ENCODE results near the gene UBC.
"Not testable (repeated sequence)": the region's sequence is repeated elsewhere in the genome, so short reads cannot be mapped to it uniquely, and the experiment has no call there.

The UBC gene

GRCh38 chr12:124898923-124899294 is 15.5 kb downstream of the UBC start:
- Histone ChIP-seq H3K4me3 (ENCODE audit: low read depth, low read length) (peak overlapping the region; percentile 57), H2AFZ (ENCODE audit: low read length, unreplicated experiment) (no peak overlapping the region), H3K27ac (ENCODE audit: low read depth, low read length) (no peak overlapping the region), H3K27me3 (ENCODE audit: insufficient read depth, low read length) (no peaks in the 10 kb centered on the region), H3K36me3 (ENCODE audit: insufficient read depth, low read length) (no peaks in the 10 kb centered on the region), H3K4me1 (ENCODE audit: control insufficient read depth, insufficient read depth, low read length, unreplicated experiment) (peaks cover 5% of the 10 kb centered on the region), H3K79me2 (ENCODE audit: control insufficient read depth, insufficient read depth, low read length, unreplicated experiment) (peaks cover 3% of the 10 kb centered on the region)

- Histone ChIP-seq H3K36me3 (ENCODE audit: insufficient read depth, low read length) (no peaks in the 10 kb centered on the region), H3K27me3 (ENCODE audit: insufficient read depth, low read length) (no peaks in the 10 kb centered on the region), H3K4me1 (ENCODE audit: control insufficient read depth, insufficient read depth, low read length, unreplicated experiment) (peaks cover 5% of the 10 kb centered on the region), H3K4me3 (ENCODE audit: low read depth, low read length) (peak overlapping the region; percentile 57), H3K27ac (ENCODE audit: low read depth, low read length) (no peak overlapping the region), H3K79me2 (ENCODE audit: control insufficient read depth, insufficient read depth, low read length, unreplicated experiment) (peaks cover 3% of the 10 kb centered on the region), H2AFZ (ENCODE audit: low read length, unreplicated experiment) (no peak overlapping the region)
Observed at GRCh38 chr12:124898200-124898922, 16.1 kb downstream of the UBC start.

- H2AFZ ChIP-seq (ENCODE audit: low read length, unreplicated experiment) = no peak overlapping the region
Observed at GRCh38 chr12:124896461-124896860, 18.0 kb downstream of the UBC start.

GRCh38 chr12:124893792-124894516 is 20.5 kb downstream of the UBC start:
- Histone ChIP-seq H3K36me3 (ENCODE audit: insufficient read depth, low read length) (no peaks in the 10 kb centered on the region), H2AFZ (ENCODE audit: low read length, unreplicated experiment) (no peak overlapping the region), H3K4me1 (ENCODE audit: control insufficient read depth, insufficient read depth, low read length, unreplicated experiment) (peaks cover 5% of the 10 kb centered on the region), H3K27ac (ENCODE audit: low read depth, low read length) (no peak overlapping the region), H3K4me3 (ENCODE audit: low read depth, low read length) (no peak overlapping the region), H3K27me3 (ENCODE audit: insufficient read depth, low read length) (no peaks in the 10 kb centered on the region), H3K79me2 (ENCODE audit: control insufficient read depth, insufficient read depth, low read length, unreplicated experiment) (no peaks in the 10 kb centered on the region)

More at GRCh38 chr12:124896461-124896860, 18.0 kb downstream of the UBC start:
- peaks cover 3% of the 10 kb centered on the region for H3K79me2 ChIP-seq (ENCODE audit: control insufficient read depth, insufficient read depth, low read length, unreplicated experiment)
- H3K27ac ChIP-seq (ENCODE audit: low read depth, low read length) = no peak overlapping the region
- H3K4me1 ChIP-seq (ENCODE audit: control insufficient read depth, insufficient read depth, low read length, unreplicated experiment) = peaks cover 5% of the 10 kb centered on the region
- no peaks in the 10 kb centered on the region for H3K36me3 ChIP-seq (ENCODE audit: insufficient read depth, low read length)
- H3K4me3 ChIP-seq (ENCODE audit: low read depth, low read length) = no peak overlapping the region
- no peaks in the 10 kb centered on the region for H3K27me3 ChIP-seq (ENCODE audit: insufficient read depth, low read length)

GRCh38 chr12:124888260-124888659 is 26.2 kb downstream of the UBC start:
- no peaks in the 10 kb centered on the region for H3K79me2 ChIP-seq (ENCODE audit: control insufficient read depth, insufficient read depth, low read length, unreplicated experiment)
- no peak overlapping the region for H3K27ac ChIP-seq (ENCODE audit: low read depth, low read length)
- H2AFZ ChIP-seq (ENCODE audit: low read length, unreplicated experiment) = no peak overlapping the region
- H3K4me1 ChIP-seq (ENCODE audit: control insufficient read depth, insufficient read depth, low read length, unreplicated experiment) = no peaks in the 10 kb centered on the region
- no peak overlapping the region for H3K4me3 ChIP-seq (ENCODE audit: low read depth, low read length)
- H3K36me3 ChIP-seq (ENCODE audit: insufficient read depth, low read length) = no peaks in the 10 kb centered on the region
- no peaks in the 10 kb centered on the region for H3K27me3 ChIP-seq (ENCODE audit: insufficient read depth, low read length)

GRCh38 chr12:124887766-124888165 is 26.7 kb downstream of the UBC start:
- H3K4me1 ChIP-seq (ENCODE audit: control insufficient read depth, insufficient read depth, low read length, unreplicated experiment); H3K27me3 ChIP-seq (ENCODE audit: insufficient read depth, low read length); H3K4me3 ChIP-seq (ENCODE audit: low read depth, low read length); H3K36me3 ChIP-seq (ENCODE audit: insufficient read depth, low read length); H3K27ac ChIP-seq (ENCODE audit: low read depth, low read length); H3K79me2 ChIP-seq (ENCODE audit: control insufficient read depth, insufficient read depth, low read length, unreplicated experiment); H2AFZ ChIP-seq (ENCODE audit: low read length, unreplicated experiment): not testable (repeated sequence)

- Histone ChIP-seq H3K27ac (ENCODE audit: low read depth, low read length) (no peak overlapping the region), H3K79me2 (ENCODE audit: control insufficient read depth, insufficient read depth, low read length, unreplicated experiment) (no peaks in the 10 kb centered on the region), H3K4me1 (ENCODE audit: control insufficient read depth, insufficient read depth, low read length, unreplicated experiment) (no peaks in the 10 kb centered on the region), H2AFZ (ENCODE audit: low read length, unreplicated experiment) (no peak overlapping the region), H3K27me3 (ENCODE audit: insufficient read depth, low read length) (no peaks in the 10 kb centered on the region), H3K4me3 (ENCODE audit: low read depth, low read length) (no peak overlapping the region), H3K36me3 (ENCODE audit: insufficient read depth, low read length) (no peaks in the 10 kb centered on the region)
Observed at GRCh38 chr12:124884587-124885438, 29.6 kb downstream of the UBC start.

GRCh38 chr12:124883263-124884130 is 31.0 kb downstream of the UBC start:
- Histone ChIP-seq H3K27ac (ENCODE audit: low read depth, low read length) (no peak overlapping the region), H3K36me3 (ENCODE audit: insufficient read depth, low read length) (no peaks in the 10 kb centered on the region), H3K4me3 (ENCODE audit: low read depth, low read length) (no peak overlapping the region), H3K79me2 (ENCODE audit: control insufficient read depth, insufficient read depth, low read length, unreplicated experiment) (no peaks in the 10 kb centered on the region), H2AFZ (ENCODE audit: low read length, unreplicated experiment) (no peak overlapping the region), H3K27me3 (ENCODE audit: insufficient read depth, low read length) (no peaks in the 10 kb centered on the region), H3K4me1 (ENCODE audit: control insufficient read depth, insufficient read depth, low read length, unreplicated experiment) (no peaks in the 10 kb centered on the region)

- Histone ChIP-seq H3K4me3 (ENCODE audit: low read depth, low read length) (no peak overlapping the region), H3K27me3 (ENCODE audit: insufficient read depth, low read length) (no peaks in the 10 kb centered on the region), H3K4me1 (ENCODE audit: control insufficient read depth, insufficient read depth, low read length, unreplicated experiment) (no peaks in the 10 kb centered on the region), H2AFZ (ENCODE audit: low read length, unreplicated experiment) (no peak overlapping the region), H3K36me3 (ENCODE audit: insufficient read depth, low read length) (no peaks in the 10 kb centered on the region), H3K27ac (ENCODE audit: low read depth, low read length) (no peak overlapping the region), H3K79me2 (ENCODE audit: control insufficient read depth, insufficient read depth, low read length, unreplicated experiment) (no peaks in the 10 kb centered on the region)
Observed at GRCh38 chr12:124881123-124881522, 33.3 kb downstream of the UBC start.

- not testable (repeated sequence) for H3K27me3 ChIP-seq (ENCODE audit: insufficient read depth, low read length); H3K4me1 ChIP-seq (ENCODE audit: control insufficient read depth, insufficient read depth, low read length, unreplicated experiment); H3K79me2 ChIP-seq (ENCODE audit: control insufficient read depth, insufficient read depth, low read length, unreplicated experiment); H3K4me3 ChIP-seq (ENCODE audit: low read depth, low read length); H2AFZ ChIP-seq (ENCODE audit: low read length, unreplicated experiment); H3K27ac ChIP-seq (ENCODE audit: low read depth, low read length); H3K36me3 ChIP-seq (ENCODE audit: insufficient read depth, low read length)
Observed at GRCh38 chr12:124880335-124880734, 34.1 kb downstream of the UBC start.
